Right lobe of liver (tissue), 6 donors: ENCODE measurements around the gene GRWD1. TPM values are rescaled to one million over a fixed set of nuclear protein-coding genes. Genes with fewer than 3 reads are reported as not detected.

Experiments
- ATAC-seq, 4 donors: fragments of 200-7000 bp; cut with Tn5 transposase; one replicate each; pipeline ENCODE4 v1.9.1; 2020; ENCODE audit warnings: mild to moderate bottlenecking in 4 of 4, moderate library complexity in 4 of 4
- DNase-seq, 3 donors: peaks; one replicate each; pipeline ENCODE4 v3.0.0-alpha.2; 2020
- H3K27ac ChIP-seq, 3 donors: fragments of 200-600 bp; one replicate each; pipeline ENCODE4 v1.8.0; 2022
- H3K27me3 ChIP-seq, 2 donors: fragments of 200-600 bp; one replicate each; pipeline ENCODE4 v1.8.0; 2022
- H3K36me3 ChIP-seq, 4 donors: fragments of 200-600 bp; sonication (generic) in 1 of 4; one replicate each; pipeline versions ENCODE4 v1.5.1 to v1.8.0; 2017 to 2022; ENCODE audit warnings: control low read depth in 1 of 4
- H3K4me1 ChIP-seq, 4 donors: fragments of 200-600 bp; sonication (generic) in 1 of 4; one replicate each; pipeline versions ENCODE4 v1.5.1 to v1.8.0; 2017 to 2022; ENCODE audit warnings: control low read depth in 1 of 4
- H3K4me3 ChIP-seq, 3 donors: fragments of 200-600 bp; one replicate each; pipeline ENCODE4 v1.8.0; 2022
- H3K9me3 ChIP-seq, 4 donors: fragments of 200-600 bp; sonication (generic) in 1 of 4; one replicate each; pipeline versions ENCODE4 v1.5.1 to v1.8.0; 2017 to 2022; ENCODE audit warnings: control low read depth in 1 of 4
- CTCF ChIP-seq, 4 donors: fragments of 200-600 bp in 3 of 4; fragments of 450-650 bp in 1 of 4; IDR thresholded peaks; one replicate each; pipeline versions ENCODE4 v1.5.1 to v1.8.0; 2016 to 2022; ENCODE audit warnings: antibody characterized with exemption in 4 of 4, mild to moderate bottlenecking in 2 of 4
- POLR2A ChIP-seq: fragments of 450-650 bp; IDR thresholded peaks from one replicate; pipeline ENCODE4 v1.6.1; 2017; ENCODE audit warnings: antibody characterized with exemption, mild to moderate bottlenecking
- WGBS: methylation state at CpG from one replicate; pipeline ENCODE4 v1.1.6; 2018; ENCODE audit warnings: low coverage, low lambda C conversion rate; ENCODE audit not compliant: insufficient coverage; ENCODE audit errors: missing lambda C conversion rate; 5-methylcytosine and 5-hydroxymethylcytosine counted together
- intact Hi-C, 2 donors: fragments of 100-400 bp; cut with DNase I; formaldehyde crosslinking; loops; one replicate each; pipeline versions ENCODE4 v1.11.2 to v1.14.1; 2022
- total RNA-seq, 6 experiments: library from RNA; depleted of rRNA in 2 of 6; stranded (reverse); fragments of >200 nt in 2 of 6; fragmentation: NEBNext Ultra II Directional in 3 of 6; extraction: Animal tissue kit (Norgen Biotek cat#: 25700) in 3 of 6; gene quantifications; one replicate each; pipeline versions ENCODE4 v1.1.0 to v1.2.4, GENCODE V29; 2016 to 2023
- donor health status: DM: no; HTN: yes; CAD: no.
- donor health status: DM: no; HTN: no; CAD: no.
- donor health status: DM: no; HTN: no; CAD: no.
- donor health status: DM: no; HTN: yes; CAD: no.
- donor health status: DM: no; HTN: yes; CAD: no.

The GRWD1 gene
- total RNA-seq, 6 experiments from 2014 or later, result 14.7 to 31.0 (median 17.6) TPM

GRCh38 chr19:48480183-48480557 lies 34.4 kb downstream of the GRWD1 start:
- peak overlapping the region; percentile 6 to 72 (median 59) for H3K27ac ChIP-seq
- peaks cover 0 to 9% (median 5%) of the 10 kb centered on the region in 4 donors for H3K36me3 ChIP-seq
- peak; percentile 42 to 72 (median 64) for ATAC-seq
- no peak for DNase-seq
- 51% methylated on average over 7 of the region's 32 CpGs for WGBS
- intact Hi-C loops, result no loop called here
- H3K27me3 ChIP-seq, result no peaks in the 10 kb centered on the region
- peaks cover 0 to 7% (median 3%) of the 10 kb centered on the region in 4 donors for H3K4me1 ChIP-seq
- peak overlapping the region; percentile 30 to 52 (median 47) for H3K4me3 ChIP-seq
- no peak for TF ChIP-seq POLR2A
- no peak for TF ChIP-seq CTCF (IDR thresholded peaks at IDR 0.05)
- no peaks in the 10 kb centered on the region for H3K9me3 ChIP-seq

- ATAC-seq, result peak; percentile 56 to 76 (median 61)
- WGBS, result 30% methylated on average over 20 of the region's 52 CpGs
- Histone ChIP-seq H3K36me3 (peaks cover 0 to 3% (median 2%) of the 10 kb centered on the region in 4 donors), H3K9me3 (no peaks in the 10 kb centered on the region), H3K4me3 (peak overlapping the region; percentile 30 to 52 (median 47)), H3K27me3 (no peaks in the 10 kb centered on the region), H3K27ac (peak overlapping the region; percentile 6 to 72 (median 59)), H3K4me1 (peaks cover 0 to 7% (median 3%) of the 10 kb centered on the region in 4 donors)
- intact Hi-C loops, result no loop called here
- TF ChIP-seq CTCF (IDR thresholded peaks at IDR 0.05), result no peak
- TF ChIP-seq POLR2A, result no peak
- DNase-seq, result peak in 1 of 3 donors; percentile 57
These were observed 35.0 kb downstream of the GRWD1 start for GRCh38 chr19:48480558-48481500.

GRCh38 chr19:48481846-48482639 lies 36.3 kb downstream of the GRWD1 start:
- intact Hi-C loops, result no loop called here
- no peak for TF ChIP-seq CTCF (IDR thresholded peaks at IDR 0.05)
- ATAC-seq (peak in 1 of 4 donors; percentile 12), DNase-seq (no peak)
- Histone ChIP-seq H3K9me3 (no peaks in the 10 kb centered on the region), H3K27ac (no peak overlapping the region), H3K4me3 (no peak overlapping the region), H3K36me3 (no peaks in the 10 kb centered on the region), H3K27me3 (no peaks in the 10 kb centered on the region), H3K4me1 (peaks cover 0 to 7% (median 3%) of the 10 kb centered on the region in 4 donors)
- WGBS, result 65% methylated on average over 7 of the region's 7 CpGs

- no peak overlapping the region for H3K27ac ChIP-seq
- H3K4me1 ChIP-seq, result peaks cover 0 to 7% (median 3%) of the 10 kb centered on the region in 4 donors
- no peaks in the 10 kb centered on the region for H3K36me3 ChIP-seq
- 42% methylated on average over 3 of the region's 3 CpGs for WGBS
- intact Hi-C loops, result no loop called here
- TF ChIP-seq POLR2A (no peak), CTCF (IDR thresholded peaks at IDR 0.05) (no peak)
- DNase-seq (no peak), ATAC-seq (no peak)
- H3K4me3 ChIP-seq, result no peak overlapping the region
- no peaks in the 10 kb centered on the region for H3K27me3 ChIP-seq
- H3K9me3 ChIP-seq, result no peaks in the 10 kb centered on the region
These were observed 37.5 kb downstream of the GRWD1 start for GRCh38 chr19:48483301-48483700.
